Medulla oblongata (tissue), 1 donor: ENCODE results near the gene RXRB.
A peak's percentile ranks its signal among the peaks of the same experiment; 100 is the strongest.
"Not testable (repeated sequence)": the region's sequence is repeated elsewhere in the genome, so short reads cannot be mapped to it uniquely, and the experiment has no call there.

Source experiments
- DNase-seq: peaks from one replicate; pipeline ENCODE4 v3.0.0-alpha.2; 2015; ENCODE audit errors: extremely low spot score

RXRB gene

GRCh38 chr6:33163540-33163939 is 36.9 kb downstream of the RXRB start:
- no peak for DNase-seq

- peak; percentile 77 for DNase-seq
Observed at GRCh38 chr6:33161354-33162331, 38.8 kb downstream of the RXRB start.

DNA sequence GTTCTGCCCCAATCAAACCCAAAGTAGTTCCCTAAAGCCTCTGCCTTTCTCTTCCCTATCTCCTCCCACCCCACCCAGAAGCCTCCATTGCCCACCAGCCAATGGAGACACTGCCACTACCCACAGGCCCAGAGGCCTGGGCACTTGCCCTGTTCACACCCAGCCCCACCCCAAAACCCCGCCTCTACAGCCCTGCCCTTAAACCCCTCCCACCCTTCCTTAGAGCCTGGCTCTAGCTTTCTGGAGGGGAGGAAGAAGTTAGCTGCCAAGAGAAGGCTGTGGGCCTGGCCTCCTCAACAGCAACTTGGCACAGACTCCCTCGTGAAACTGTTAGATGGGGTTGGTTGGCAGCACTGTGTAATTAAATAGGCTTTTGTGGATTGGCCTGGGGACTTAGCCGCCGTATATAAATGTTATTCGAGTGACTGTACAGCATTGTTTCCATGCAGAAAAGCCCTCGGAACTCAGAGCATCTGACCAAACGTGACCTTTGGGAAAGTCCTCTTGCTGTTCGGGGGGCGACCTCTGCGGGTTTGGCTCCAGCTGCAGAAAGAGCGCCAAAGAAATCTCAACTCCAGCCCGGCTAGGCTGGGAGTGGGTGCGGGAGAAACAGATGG is 39.6 kb downstream of the RXRB start:
- peak; percentile 69 for DNase-seq

GRCh38 chr6:33160096-33160495 is 40.4 kb downstream of the RXRB start:
- no peak for DNase-seq

- DNase-seq = no peak
Observed at GRCh38 chr6:33156964-33157363, 43.5 kb downstream of the RXRB start.

GRCh38 chr6:33156561-33156960 is 43.9 kb downstream of the RXRB start:
- DNase-seq = no peak

DNA sequence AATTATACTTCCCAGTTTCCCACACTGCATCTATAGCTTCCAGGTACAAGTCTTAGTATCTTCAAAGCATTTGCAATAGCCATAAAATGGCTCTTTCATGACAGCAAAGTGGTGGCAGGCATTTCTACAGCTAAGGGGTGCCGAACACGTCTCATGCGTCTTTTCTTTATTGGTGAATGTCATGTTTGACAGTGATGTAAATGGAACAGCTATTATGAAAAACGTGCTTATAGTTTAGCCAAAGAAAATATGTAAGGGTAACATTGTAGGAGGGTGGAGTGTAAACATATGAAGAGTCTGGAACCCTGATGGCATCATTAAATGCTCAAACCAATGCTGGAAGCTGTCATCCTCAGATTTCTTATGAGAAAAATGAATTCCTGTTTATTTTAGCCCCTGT is 46.1 kb downstream of the RXRB start:
- no peak for DNase-seq

GRCh38 chr6:33151050-33151449 is 49.4 kb downstream of the RXRB start:
- DNase-seq = no peak

DNA sequence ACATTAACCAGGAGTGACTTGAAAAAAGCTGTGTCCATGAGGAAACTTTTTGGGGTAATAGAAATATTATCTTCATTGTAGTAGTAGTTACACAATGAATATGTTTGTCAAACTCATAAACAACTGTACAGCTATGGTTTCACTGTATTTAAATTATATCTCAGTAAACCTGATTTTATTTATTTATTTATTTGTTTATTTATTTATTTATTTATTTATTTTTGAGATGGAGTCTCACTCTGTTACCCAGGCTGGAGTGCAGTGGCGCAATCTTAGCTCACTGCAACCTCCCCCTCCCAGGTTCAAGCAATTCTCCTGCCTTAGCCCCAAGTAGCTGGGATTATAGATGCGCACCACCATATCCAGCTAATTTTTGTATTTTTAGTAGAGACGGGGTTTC is 49.9 kb downstream of the RXRB start:
- not testable (repeated sequence) for DNase-seq

DNA sequence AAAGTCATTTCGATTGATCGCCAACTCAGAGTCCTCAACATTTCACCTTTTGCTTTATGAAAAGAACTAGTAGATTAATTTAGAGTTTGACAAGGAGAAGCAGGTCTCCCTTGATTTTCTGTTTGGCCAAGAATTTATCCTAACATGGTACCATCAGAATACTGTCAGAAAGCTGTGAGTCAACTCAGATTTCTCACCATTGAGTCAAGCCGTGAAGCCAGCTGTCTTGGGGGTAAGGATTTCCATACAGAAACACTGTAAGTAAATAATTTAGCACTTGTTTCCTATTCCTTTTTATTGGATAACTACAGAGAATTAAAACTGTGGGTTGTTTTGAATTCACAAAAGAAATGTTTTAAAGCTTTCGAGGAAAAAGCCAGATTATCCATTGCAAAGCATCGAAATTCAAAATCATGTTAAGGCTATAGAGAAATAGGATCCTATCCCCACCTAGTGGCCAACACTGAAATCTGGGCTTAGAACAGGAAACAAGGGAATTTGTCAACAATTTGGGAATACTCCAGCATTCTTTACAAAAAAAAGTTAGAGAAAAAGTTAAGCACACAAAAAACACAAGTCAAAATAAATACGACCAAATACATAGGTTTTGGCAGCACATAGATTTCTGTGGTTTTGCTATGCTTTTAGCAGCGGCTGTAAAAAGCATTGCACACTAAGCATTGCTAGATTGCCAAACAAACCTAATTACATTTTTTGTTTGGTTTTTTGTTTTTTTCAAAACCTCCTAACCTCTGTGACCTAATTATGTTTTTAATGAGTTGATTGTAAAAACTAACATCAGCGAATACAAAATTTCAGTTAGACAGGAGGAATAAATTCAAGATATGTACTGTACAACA is 52.4 kb downstream of the RXRB start:
- peak; percentile 72 for DNase-seq

DNA sequence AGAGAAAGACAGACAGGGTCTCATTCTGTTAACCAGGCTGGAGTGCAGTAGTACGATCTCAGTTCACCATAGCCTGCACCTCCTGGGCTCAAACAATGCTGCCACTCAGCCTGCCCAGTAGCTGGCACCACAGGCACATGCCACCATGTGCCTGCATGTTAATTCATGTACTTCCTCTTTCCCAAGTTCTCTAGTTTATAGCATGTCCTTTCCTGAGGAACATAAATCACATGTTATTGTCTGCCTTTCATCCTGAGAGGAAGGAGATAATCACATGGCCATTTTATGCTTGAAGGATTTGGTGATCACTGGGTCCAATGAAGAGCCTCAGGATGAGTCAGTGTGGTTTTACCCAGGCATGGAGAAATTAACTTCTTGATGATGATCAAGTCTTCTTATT is 56.1 kb downstream of the RXRB start:
- DNase-seq = peak; percentile 83
